A549 (cell line): Measurements from ENCODE around the gene TSC2. TPM values are rescaled to one million over a fixed set of nuclear protein-coding genes. Genes with fewer than 3 reads are reported as not detected.

Experiments used
- ATAC-seq, 2 experiments: fragments of 200-7000 bp in 1 of 2; fragments of >200 bp in 1 of 2; cut with Nextera tagmentation in 1 of 2; cut with Tn5 transposase in 1 of 2; 3 replicates each; pipeline versions ENCODE4 v1.8.0 to v1.9.1; 2018 to 2020; ENCODE audit warnings: mild to moderate bottlenecking in 1 of 2, moderate library complexity in 1 of 2
- CTCF ChIA-PET: fragments of 300-600 bp; sonication (Branson Sonifier 250); formaldehyde crosslinking; extraction: SDS; loops from one replicate; lab custom pipeline; 2021; ENCODE audit warnings: antibody characterized with exemption, inconsistent platforms; lab: Yijun Ruan, JAX
- POLR2A ChIA-PET: fragments of 350-600 bp; formaldehyde crosslinking; extraction: SDS; loops from one replicate; lab custom pipeline; 2021; ENCODE audit warnings: antibody characterized with exemption, inconsistent platforms; lab: Yijun Ruan, JAX
- DNase-seq, 2 experiments: peaks; one replicate each; pipeline versions ENCODE4 v3.0.0 to v3.0.0-alpha.2; 2011 to 2016; ENCODE audit warnings: low read depth in 1 of 2, low spot score in 1 of 2
- FAIRE-seq: peaks from 2 replicates; lab custom pipeline; 2011; peaks lifted over from hg19 to GRCh38; lab: Jason Lieb, UNC
- H3K27ac ChIP-seq, 2 experiments: fragments of >200 bp; sonication (Bioruptor Twin); formaldehyde crosslinking; 3 replicates each; pipeline ENCODE4 v1.5.1; 2016 to 2017
- H3K4me1 ChIP-seq: fragments of >200 bp; sonication (Bioruptor Twin); formaldehyde crosslinking; 3 replicates; pipeline ENCODE4 v1.6.1; 2016
- H3K4me2 ChIP-seq: fragments of >200 bp; sonication (Bioruptor Twin); formaldehyde crosslinking; 3 replicates; pipeline ENCODE4 v1.6.1; 2016
- H3K4me3 ChIP-seq: fragments of >200 bp; sonication (Bioruptor Twin); formaldehyde crosslinking; 3 replicates; pipeline ENCODE4 v1.5.1; 2016
- H3K9me3 ChIP-seq: fragments of >200 bp; sonication (Bioruptor Twin); formaldehyde crosslinking; 3 replicates; pipeline ENCODE4 v1.6.1; 2016
- BHLHE40 ChIP-seq: IDR thresholded peaks from 2 replicates; pipeline ENCODE4 v1.6.1; 2012; ENCODE audit warnings: low read depth, low read length, inconsistent platforms
- CBX2 ChIP-seq: fragments of 200-600 bp; sonication (generic); IDR thresholded peaks from 2 replicates; pipeline ENCODE4 v1.6.1; 2016; ENCODE audit warnings: low read depth, mild to moderate bottlenecking, borderline replicate concordance
- CBX8 ChIP-seq: fragments of 200-600 bp; sonication (generic); IDR thresholded peaks from 2 replicates; pipeline ENCODE4 v1.6.1; 2016
- CEBPB ChIP-seq, 2 experiments: fragments of >200 bp in 1 of 2; sonication (Bioruptor Twin) in 1 of 2; formaldehyde crosslinking in 1 of 2; IDR thresholded peaks; 2 replicates each; pipeline ENCODE4 v1.6.1; 2012 to 2016
- CHD2 ChIP-seq: fragments of 150-350 bp; IDR thresholded peaks from 2 replicates; pipeline ENCODE4 v1.6.1; 2014; ENCODE audit warnings: low read length; ENCODE audit not compliant: partially characterized antibody
- ESRRA ChIP-seq: fragments of 150-350 bp; IDR thresholded peaks from 2 replicates; pipeline ENCODE4 v1.6.1; 2014; ENCODE audit warnings: mild to moderate bottlenecking, low read length, borderline replicate concordance
- HDAC2 ChIP-seq: fragments of 200-600 bp; sonication (generic); IDR thresholded peaks from 2 replicates; pipeline ENCODE4 v1.6.1; 2016
- HOXB13 ChIP-seq: fragments of 250-450 bp; sonication (Bioruptor Pico); IDR thresholded peaks from 2 replicates; pipeline ENCODE4 v1.5.0; 2020; ENCODE audit warnings: low read depth, mild to moderate bottlenecking, moderate library complexity
- MAFK ChIP-seq: fragments of 450-650 bp; IDR thresholded peaks from 2 replicates; pipeline ENCODE4 v1.6.1; 2014; ENCODE audit not compliant: partially characterized antibody
- PHF8 ChIP-seq: fragments of 200-600 bp; sonication (generic); IDR thresholded peaks from 2 replicates; pipeline ENCODE4 v1.6.1; 2016; ENCODE audit warnings: low read depth, mild to moderate bottlenecking, antibody characterized with exemption, moderate library complexity, borderline replicate concordance
- RAD21 ChIP-seq, 2 experiments: fragments of >200 bp in 1 of 2; sonication (Bioruptor Twin) in 1 of 2; formaldehyde crosslinking in 1 of 2; IDR thresholded peaks in 1 of 2; conservative IDR thresholded peaks in 1 of 2; 2 replicates in 1 of 2; 3 replicates in 1 of 2; pipeline ENCODE4 v1.6.1; 2012 to 2018; ENCODE audit warnings: inconsistent platforms in 1 of 2
- RNF2 ChIP-seq: fragments of 200-600 bp; sonication (generic); IDR thresholded peaks from 2 replicates; pipeline ENCODE4 v1.6.1; 2016; ENCODE audit warnings: low read depth, mild to moderate bottlenecking, antibody characterized with exemption, moderate library complexity, borderline replicate concordance
- TFCP2L1 ChIP-seq: fragments of 250-450 bp; sonication (Bioruptor Pico); IDR thresholded peaks from 2 replicates; pipeline ENCODE4 v1.5.0; 2021; ENCODE audit warnings: mild to moderate bottlenecking
- USF2 ChIP-seq: fragments of 450-650 bp; IDR thresholded peaks from 2 replicates; pipeline ENCODE4 v1.6.1; 2014; ENCODE audit warnings: antibody characterized with exemption
- ZFP36 ChIP-seq: fragments of 450-650 bp; IDR thresholded peaks from 2 replicates; pipeline ENCODE4 v1.6.1; 2014; ENCODE audit warnings: borderline replicate concordance; ENCODE audit not compliant: partially characterized antibody
- WGBS: methylation state at CpG from one replicate; pipeline ENCODE4 v1.1.6; 2017; ENCODE audit errors: missing lambda C conversion rate; 5-methylcytosine and 5-hydroxymethylcytosine counted together
- polyA plus RNA-seq, 4 experiments: library from polyadenylated mRNA; depleted of rRNA in 3 of 4; stranded (reverse); fragments of >200 nt; fragmentation: RNase III in 1 of 4; extraction: RNeasy Plus Mini Kit Qiagen cat#74134 plus additional on column Dnase treatment in 1 of 4; gene quantifications; 2 replicates in 3 of 4; 3 replicates in 1 of 4; pipeline ENCODE4 v1.2.3, GENCODE V29; 2011 to 2017
- TF ChIP-seq, protein P1 (sequence below): fragments of >200 bp; sonication (Bioruptor Twin); formaldehyde crosslinking; IDR thresholded peaks from 3 replicates; pipeline ENCODE4 v1.6.1; 2016
- TF ChIP-seq, protein P2 (sequence below): fragments of 250-450 bp; sonication (Bioruptor Pico); IDR thresholded peaks from 2 replicates; pipeline ENCODE4 v1.5.0; 2021; ENCODE audit warnings: mild to moderate bottlenecking, moderate library complexity, borderline replicate concordance
- TF ChIP-seq, protein P3 (sequence below): fragments of 250-450 bp; sonication (Bioruptor Pico); IDR thresholded peaks from 2 replicates; pipeline ENCODE4 v1.5.0; 2020; ENCODE audit warnings: low read depth, mild to moderate bottlenecking, moderate library complexity

The TSC2 gene
- polyA plus RNA-seq, 2 of the 4 experiments (the other 2 are of a cell fraction): 32.6 to 47.3 TPM

DNA sequence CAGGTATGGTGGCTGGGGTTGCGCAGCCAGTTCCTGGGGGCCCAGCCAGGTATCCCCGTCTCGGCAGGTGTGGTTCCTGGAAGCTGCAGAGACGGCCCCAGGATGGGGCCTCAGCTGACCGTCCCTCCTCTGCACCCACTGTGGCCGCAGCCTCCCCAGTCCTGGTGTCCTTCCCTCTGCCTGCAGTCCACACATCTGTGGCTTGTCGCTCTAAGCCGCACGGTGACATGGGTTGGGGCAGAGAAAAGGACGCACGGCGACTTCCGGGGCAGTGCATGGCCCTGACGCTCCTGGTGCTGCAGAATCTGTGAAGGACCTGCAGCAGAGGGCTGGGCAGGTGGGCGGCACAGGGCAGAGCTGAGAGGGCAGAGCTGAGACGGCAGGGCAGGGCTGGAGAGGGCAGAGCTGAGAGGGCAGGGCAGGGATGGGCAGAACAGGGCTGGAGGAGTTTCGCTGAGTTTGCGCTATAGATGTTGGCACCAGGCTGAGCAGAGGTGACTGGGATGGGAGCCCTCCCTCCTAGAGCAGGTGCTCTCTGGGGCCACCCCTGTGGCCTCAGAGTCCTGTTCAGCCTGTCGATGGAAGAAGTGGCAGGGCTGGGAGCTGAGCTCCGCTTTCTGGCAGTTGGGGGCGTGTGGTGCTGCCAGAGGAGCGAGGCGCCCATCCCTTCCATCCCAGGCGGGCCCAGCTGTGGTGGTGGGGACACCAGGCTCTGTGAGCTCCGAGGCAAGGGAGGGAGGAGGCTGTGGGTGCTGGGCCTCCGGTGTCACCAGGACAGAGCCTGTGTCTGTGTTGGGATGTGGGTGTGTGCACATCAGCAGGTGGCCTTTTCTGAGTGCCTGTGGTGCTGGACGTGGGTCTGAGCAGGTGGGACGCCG is 23.0 kb downstream of the TSC2 start:
- TF ChIP-seq MAFK (peak; percentile 71), ESRRA (no peak), CHD2 (no peak)
- TF ChIP-seq, all 56 proteins: peak for 1
- ChIA-PET POLR2A (no interaction called here), CTCF (interaction anchor here (0.7 to 2.0 kb wide), 6 partner anchors 8 to 70 kb away, joined by 3 to 8 read pairs (median 4); no protein-coding TSS in a partner anchor)
- Histone ChIP-seq H3K9me3 (no peaks in the 10 kb centered on the region), H3K4me1 (no peaks in the 10 kb centered on the region), H3K4me3 (no peak overlapping the region), H3K27ac (no peak overlapping the region), H3K4me2 (no peak overlapping the region)
- no peak for FAIRE-seq
- peak in 1 of 2 experiments; percentile 9; a peak in 2 of 6 replicates for ATAC-seq
- WGBS: 96% methylated on average over 18 of the region's 29 CpGs
- DNase-seq: no peak

GRCh38 chr16:2071454-2072202 is 23.8 kb downstream of the TSC2 start:
- CTCF ChIA-PET: interaction anchor here (0.7 to 2.0 kb wide), 8 partner anchors 9 to 69 kb away, joined by 3 to 8 read pairs (median 4); no protein-coding TSS in a partner anchor
- POLR2A ChIA-PET: interaction anchor here (0.6 kb wide), 1 partner anchor 13 kb away, joined by 6 read pairs; no protein-coding TSS in a partner anchor
- peak; percentile 41 to 62; a peak in 4 of 6 replicates for ATAC-seq
- peak in 1 of 2 experiments; percentile 23; a peak in 1 of 5 replicates for TF ChIP-seq RAD21 (conservative IDR thresholded peaks at IDR 0.05 in 1 of 2, IDR thresholded peaks at IDR 0.05 in 1 of 2)
- no peak for TF ChIP-seq HOXB13 (CRISPR knock-in tag)
- Histone ChIP-seq H3K4me1 (no peaks in the 10 kb centered on the region), H3K9me3 (no peaks in the 10 kb centered on the region), H3K4me3 (no peak overlapping the region), H3K27ac (no peak overlapping the region), H3K4me2 (no peak overlapping the region)
- WGBS: 93% methylated on average over 32 of the region's 34 CpGs
- DNase-seq: no peak
- FAIRE-seq: no peak

- ATAC-seq (no peak), DNase-seq (no peak), FAIRE-seq (no peak)
- WGBS: 82% methylated on average over 8 of the region's 8 CpGs
- TF ChIP-seq PHF8 (no peak), BHLHE40 (no peak), HDAC2 (no peak), CEBPB (IDR thresholded peaks at IDR 0.05) (no peak), CBX2 (no peak), ZFP36 (no peak), CBX8 (no peak), USF2 (no peak), RNF2 (no peak), HOXB13 (CRISPR knock-in tag) (no peak), TFCP2L1 (CRISPR knock-in tag) (no peak)
- TF ChIP-seq, protein P1, sequence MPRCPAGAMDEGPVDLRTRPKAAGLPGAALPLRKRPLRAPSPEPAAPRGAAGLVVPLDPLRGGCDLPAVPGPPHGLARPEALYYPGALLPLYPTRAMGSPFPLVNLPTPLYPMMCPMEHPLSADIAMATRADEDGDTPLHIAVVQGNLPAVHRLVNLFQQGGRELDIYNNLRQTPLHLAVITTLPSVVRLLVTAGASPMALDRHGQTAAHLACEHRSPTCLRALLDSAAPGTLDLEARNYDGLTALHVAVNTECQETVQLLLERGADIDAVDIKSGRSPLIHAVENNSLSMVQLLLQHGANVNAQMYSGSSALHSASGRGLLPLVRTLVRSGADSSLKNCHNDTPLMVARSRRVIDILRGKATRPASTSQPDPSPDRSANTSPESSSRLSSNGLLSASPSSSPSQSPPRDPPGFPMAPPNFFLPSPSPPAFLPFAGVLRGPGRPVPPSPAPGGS: no peak
- TF ChIP-seq, protein P2, sequence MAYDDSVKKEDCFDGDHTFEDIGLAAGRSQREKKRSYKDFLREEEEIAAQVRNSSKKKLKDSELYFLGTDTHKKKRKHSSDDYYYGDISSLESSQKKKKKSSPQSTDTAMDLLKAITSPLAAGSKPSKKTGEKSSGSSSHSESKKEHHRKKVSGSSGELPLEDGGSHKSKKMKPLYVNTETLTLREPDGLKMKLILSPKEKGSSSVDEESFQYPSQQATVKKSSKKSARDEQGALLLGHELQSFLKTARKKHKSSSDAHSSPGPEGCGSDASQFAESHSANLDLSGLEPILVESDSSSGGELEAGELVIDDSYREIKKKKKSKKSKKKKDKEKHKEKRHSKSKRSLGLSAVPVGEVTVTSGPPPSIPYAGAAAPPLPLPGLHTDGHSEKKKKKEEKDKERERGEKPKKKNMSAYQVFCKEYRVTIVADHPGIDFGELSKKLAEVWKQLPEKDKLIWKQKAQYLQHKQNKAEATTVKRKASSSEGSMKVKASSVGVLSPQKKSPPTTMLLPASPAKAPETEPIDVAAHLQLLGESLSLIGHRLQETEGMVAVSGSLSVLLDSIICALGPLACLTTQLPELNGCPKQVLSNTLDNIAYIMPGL (CRISPR knock-in tag): no peak
- TF ChIP-seq, protein P3, sequence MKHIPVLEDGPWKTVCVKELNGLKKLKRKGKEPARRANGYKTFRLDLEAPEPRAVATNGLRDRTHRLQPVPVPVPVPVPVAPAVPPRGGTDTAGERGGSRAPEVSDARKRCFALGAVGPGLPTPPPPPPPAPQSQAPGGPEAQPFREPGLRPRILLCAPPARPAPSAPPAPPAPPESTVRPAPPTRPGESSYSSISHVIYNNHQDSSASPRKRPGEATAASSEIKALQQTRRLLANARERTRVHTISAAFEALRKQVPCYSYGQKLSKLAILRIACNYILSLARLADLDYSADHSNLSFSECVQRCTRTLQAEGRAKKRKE (CRISPR knock-in tag): no peak
- Histone ChIP-seq H3K4me3 (no peak overlapping the region), H3K27ac (no peak overlapping the region), H3K4me2 (no peak overlapping the region), H3K9me3 (no peaks in the 10 kb centered on the region), H3K4me1 (no peaks in the 10 kb centered on the region)
- CTCF ChIA-PET: interaction anchor here (0.8 to 2.0 kb wide), 7 partner anchors 9 to 68 kb away, joined by 3 to 7 read pairs (median 3); no protein-coding TSS in a partner anchor
- POLR2A ChIA-PET: no interaction called here
Observed at GRCh38 chr16:2072926-2073325, 25.1 kb downstream of the TSC2 start.
